HCT116 (cell line): ENCODE data around the gene MAJIN. TPM values are rescaled to one million over a fixed set of nuclear protein-coding genes. Genes with fewer than 3 reads are reported as not detected.

Source experiments
- ATAC-seq: fragments of 200-7000 bp; cut with Tn5 transposase; 2 replicates; pipeline ENCODE4 v1.9.1; 2020; ENCODE audit warnings: mild to moderate bottlenecking, moderate library complexity
- BruUV-seq: library from RNA; stranded (reverse); fragments of 400-500 nt; replicated peaks from 2 replicates; lab custom pipeline; 2021; lab: Mats Ljungman, UMichigan
- CTCF ChIA-PET: fragments of 300-600 bp; sonication (Branson Sonifier 250); formaldehyde crosslinking; loops from one replicate; lab custom pipeline; 2021; ENCODE audit warnings: antibody characterized with exemption; lab: Charles Lee
- POLR2A ChIA-PET: fragments of 300-600, 350-600 bp; sonication (Branson Sonifier 250); formaldehyde crosslinking; loops from one replicate; lab custom pipeline; 2021; ENCODE audit warnings: antibody characterized with exemption; lab: Charles Lee
- RAD21 ChIA-PET, 2 experiments: fragments of 300-600 bp; sonication (Branson Sonifier 250); formaldehyde crosslinking; loops; one replicate each; lab custom pipeline; 2023; ENCODE audit warnings: low total read pairs in 2 of 2; ENCODE audit not compliant: uncharacterized antibody in 2 of 2, unreplicated experiment in 2 of 2, low non-redundant PET in 1 of 2; lab: Charles Lee
- DNase-seq: peaks from one replicate; pipeline ENCODE4 v3.0.0-alpha.2; 2010; ENCODE audit warnings: low read depth, low spot score
- H2AFZ ChIP-seq: fragments of 200-600 bp; shearing (Covaris generic), sonication (generic); 2 replicates; pipeline ENCODE4 v1.6.1; 2017; ENCODE audit warnings: low read depth, mixed run types, mixed read lengths, antibody characterized with exemption, low read length; ENCODE audit not compliant: poor library complexity, severe bottlenecking
- H3K27ac ChIP-seq: 2 replicates; pipeline ENCODE4 v1.5.1; 2012; ENCODE audit warnings: low read depth, low read length
- H3K27me3 ChIP-seq: fragments of 200-600 bp; sonication (generic); 2 replicates; pipeline ENCODE4 v1.6.1; 2016; ENCODE audit warnings: mixed run types, low read length, mixed read lengths; ENCODE audit not compliant: insufficient read depth
- H3K36me3 ChIP-seq, 2 experiments: fragments of 200-500 bp in 1 of 2; fragments of 200-600 bp in 1 of 2; sonication (Bioruptor generic) in 1 of 2; sonication (generic) in 1 of 2; 2 replicates each; pipeline versions ENCODE4 v1.5.1 to v1.6.1; 2014 to 2016; ENCODE audit warnings: low read length in 2 of 2, inconsistent platforms in 1 of 2, mixed read lengths in 1 of 2, mixed run types in 1 of 2; ENCODE audit not compliant: insufficient read depth in 2 of 2, control insufficient read depth in 1 of 2
- H3K4me1 ChIP-seq, 2 experiments: fragments of 200-600 bp in 1 of 2; sonication (generic) in 1 of 2; 2 replicates each; pipeline versions ENCODE4 v1.5.1 to v1.6.1; 2012 to 2017; ENCODE audit warnings: low read length in 2 of 2, inconsistent platforms in 1 of 2, mild to moderate bottlenecking in 1 of 2, mixed read lengths in 1 of 2, mixed run types in 1 of 2, moderate library complexity in 1 of 2; ENCODE audit not compliant: insufficient read depth in 2 of 2, control insufficient read depth in 1 of 2
- H3K4me2 ChIP-seq: fragments of 200-600 bp; sonication (generic); 2 replicates; pipeline ENCODE4 v1.6.1; 2017; ENCODE audit warnings: mixed run types, low read length, mixed read lengths
- H3K4me3 ChIP-seq, 2 experiments: fragments of 200-600 bp in 1 of 2; sonication (generic) in 1 of 2; replicated peaks in 1 of 2; 2 replicates each; pipeline ENCODE4 v1.5.1; 2011 to 2016; ENCODE audit warnings: low read length in 2 of 2, control low read depth in 1 of 2, low read depth in 1 of 2, mild to moderate bottlenecking in 1 of 2, mixed read lengths in 1 of 2, mixed run types in 1 of 2
- H3K79me2 ChIP-seq: fragments of 200-600 bp; sonication (generic); 2 replicates; pipeline ENCODE4 v1.6.1; 2017; ENCODE audit warnings: mild to moderate bottlenecking, mixed run types, low read length, moderate library complexity, mixed read lengths; ENCODE audit not compliant: insufficient read depth
- H3K9ac ChIP-seq: fragments of 200-600 bp; sonication (generic); 2 replicates; pipeline ENCODE4 v1.6.1; 2016; ENCODE audit warnings: low read length, mixed read lengths
- H3K9me2 ChIP-seq: fragments of 200-600 bp; sonication (generic), shearing (Covaris generic); 2 replicates; pipeline ENCODE4 v1.6.1; 2017; ENCODE audit warnings: mixed run types, mild to moderate bottlenecking, moderate library complexity; ENCODE audit not compliant: insufficient read depth
- H3K9me3 ChIP-seq, 2 experiments: fragments of 200-500 bp in 1 of 2; fragments of 200-600 bp in 1 of 2; sonication (Bioruptor generic) in 1 of 2; sonication (generic) in 1 of 2; 2 replicates each; pipeline ENCODE4 v1.6.1; 2014 to 2017; ENCODE audit warnings: low read length in 2 of 2, mixed read lengths in 2 of 2, inconsistent platforms in 1 of 2, low read depth in 1 of 2, mild to moderate bottlenecking in 1 of 2, mixed run types in 1 of 2, moderate library complexity in 1 of 2; ENCODE audit not compliant: control insufficient read depth in 1 of 2, insufficient read depth in 1 of 2
- H4K20me1 ChIP-seq: fragments of 200-600 bp; sonication (generic), shearing (Covaris generic); 2 replicates; pipeline ENCODE4 v1.6.1; 2017; ENCODE audit warnings: mixed run types, mild to moderate bottlenecking, moderate library complexity; ENCODE audit not compliant: insufficient read depth
- CBX3 ChIP-seq: IDR thresholded peaks from 2 replicates; pipeline ENCODE4 v1.6.1; 2012; ENCODE audit warnings: low read depth
- CEBPB ChIP-seq: IDR thresholded peaks from 2 replicates; pipeline ENCODE4 v1.6.1; 2012; ENCODE audit warnings: low read depth
- EGR1 ChIP-seq: IDR thresholded peaks from 2 replicates; pipeline ENCODE4 v1.6.1; 2012; ENCODE audit warnings: low read depth
- EZH2 ChIP-seq: fragments of 200-600 bp; sonication (generic); IDR thresholded peaks from 2 replicates; pipeline ENCODE4 v1.6.1; 2017; ENCODE audit warnings: antibody characterized with exemption, mixed run types
- POLR2A ChIP-seq: IDR thresholded peaks from 2 replicates; pipeline ENCODE4 v1.7.0; 2011; ENCODE audit warnings: borderline replicate concordance; ENCODE audit not compliant: insufficient read depth, insufficient read length; ENCODE audit errors: extremely low read depth
- POLR2AphosphoS5 ChIP-seq: IDR thresholded peaks from 2 replicates; pipeline ENCODE4 v1.6.1; 2011; ENCODE audit warnings: mild to moderate bottlenecking, low read depth, low read length, moderate library complexity
- RAD21 ChIP-seq: IDR thresholded peaks from 2 replicates; pipeline ENCODE4 v1.6.1; 2012; ENCODE audit warnings: low read depth, mild to moderate bottlenecking
- SIN3A ChIP-seq: IDR thresholded peaks from 2 replicates; pipeline ENCODE4 v1.6.1; 2012; ENCODE audit warnings: low read depth
- SRF ChIP-seq: IDR thresholded peaks from 2 replicates; pipeline ENCODE4 v1.6.1; 2012; ENCODE audit warnings: low read depth
- intact Hi-C: fragments of 100-400 bp; cut with micrococcal nuclease; formaldehyde crosslinking; loops from 2 replicates; pipeline ENCODE4 v1.10.0; 2022
- total RNA-seq: library from RNA; stranded (reverse); gene quantifications from one replicate; pipeline ENCODE4 v1.2.1, GENCODE V29; 2021; ENCODE audit not compliant: unreplicated experiment
- TF ChIP-seq, protein P1 (sequence below): IDR thresholded peaks from 2 replicates; pipeline ENCODE4 v1.6.1; 2012; ENCODE audit warnings: low read depth

The MAJIN gene
- total RNA-seq, 1 experiment from 2014 or later, result not detected

DNA sequence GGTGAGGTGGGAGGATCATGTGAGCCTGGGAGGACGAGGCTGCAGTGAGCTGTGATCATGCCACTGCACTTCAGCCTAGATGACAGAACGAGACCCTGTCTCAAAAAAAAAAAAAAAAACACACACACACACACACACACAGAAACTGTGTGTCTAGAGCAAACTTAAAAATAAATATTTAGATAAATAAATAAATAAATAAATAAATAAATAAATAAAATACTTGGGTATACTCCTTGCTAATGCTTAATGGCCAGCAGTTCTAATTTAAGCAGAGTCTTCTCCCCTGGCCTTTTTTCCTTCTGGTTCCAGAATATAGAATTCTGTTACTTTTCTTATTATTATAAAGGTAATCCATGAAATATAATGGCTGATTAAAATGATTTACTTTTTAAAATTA lies 37.0 kb upstream of the MAJIN start:
- no peak for DNase-seq
- RAD21 ChIA-PET, result no interaction called here
- TF ChIP-seq SRF (no peak), CEBPB (no peak), SIN3A (no peak), RAD21 (no peak), POLR2A (no peak), EZH2 (no peak), CBX3 (no peak), EGR1 (no peak), POLR2AphosphoS5 (no peak)
- TF ChIP-seq, protein P1, sequence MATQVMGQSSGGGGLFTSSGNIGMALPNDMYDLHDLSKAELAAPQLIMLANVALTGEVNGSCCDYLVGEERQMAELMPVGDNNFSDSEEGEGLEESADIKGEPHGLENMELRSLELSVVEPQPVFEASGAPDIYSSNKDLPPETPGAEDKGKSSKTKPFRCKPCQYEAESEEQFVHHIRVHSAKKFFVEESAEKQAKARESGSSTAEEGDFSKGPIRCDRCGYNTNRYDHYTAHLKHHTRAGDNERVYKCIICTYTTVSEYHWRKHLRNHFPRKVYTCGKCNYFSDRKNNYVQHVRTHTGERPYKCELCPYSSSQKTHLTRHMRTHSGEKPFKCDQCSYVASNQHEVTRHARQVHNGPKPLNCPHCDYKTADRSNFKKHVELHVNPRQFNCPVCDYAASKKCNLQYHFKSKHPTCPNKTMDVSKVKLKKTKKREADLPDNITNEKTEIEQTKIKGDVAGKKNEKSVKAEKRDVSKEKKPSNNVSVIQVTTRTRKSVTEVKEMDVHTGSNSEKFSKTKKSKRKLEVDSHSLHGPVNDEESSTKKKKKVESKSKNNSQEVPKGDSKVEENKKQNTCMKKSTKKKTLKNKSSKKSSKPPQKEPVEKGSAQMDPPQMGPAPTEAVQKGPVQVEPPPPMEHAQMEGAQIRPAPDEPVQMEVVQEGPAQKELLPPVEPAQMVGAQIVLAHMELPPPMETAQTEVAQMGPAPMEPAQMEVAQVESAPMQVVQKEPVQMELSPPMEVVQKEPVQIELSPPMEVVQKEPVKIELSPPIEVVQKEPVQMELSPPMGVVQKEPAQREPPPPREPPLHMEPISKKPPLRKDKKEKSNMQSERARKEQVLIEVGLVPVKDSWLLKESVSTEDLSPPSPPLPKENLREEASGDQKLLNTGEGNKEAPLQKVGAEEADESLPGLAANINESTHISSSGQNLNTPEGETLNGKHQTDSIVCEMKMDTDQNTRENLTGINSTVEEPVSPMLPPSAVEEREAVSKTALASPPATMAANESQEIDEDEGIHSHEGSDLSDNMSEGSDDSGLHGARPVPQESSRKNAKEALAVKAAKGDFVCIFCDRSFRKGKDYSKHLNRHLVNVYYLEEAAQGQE, result no peak
- TF ChIP-seq, all 23 proteins: peak for 0
- Histone ChIP-seq H3K27me3 (no peaks in the 10 kb centered on the region), H3K4me2 (no peak overlapping the region), H3K79me2 (no peaks in the 10 kb centered on the region), H3K36me3 (no peaks in the 10 kb centered on the region), H3K4me3 (no peak overlapping the region), H3K9me2 (no peaks in the 10 kb centered on the region), H2AFZ (no peak overlapping the region), H3K4me1 (peaks cover 15 to 39% of the 10 kb centered on the region in 2 experiments), H4K20me1 (no peaks in the 10 kb centered on the region), H3K27ac (no peak overlapping the region), H3K9ac (no peak overlapping the region), H3K9me3 (no peaks in the 10 kb centered on the region)
- ChIA-PET CTCF (interaction anchor here (0.9 kb wide), 1 partner anchor 160 kb away, joined by 3 read pairs; no protein-coding TSS in a partner anchor), POLR2A (no interaction called here)
- BruUV-seq, result no TSS peak
- intact Hi-C loops, result no loop called here
- no peak for ATAC-seq
